B cell (primary cell): ENCODE data around the gene CCL13.

ENCODE experiments used
- CTCF ChIP-seq: fragments of 200-600 bp; IDR thresholded peaks from one replicate; pipeline ENCODE4 v1.8.0; 2022; ENCODE audit warnings: antibody characterized with exemption, mild to moderate bottlenecking
- EZH2 ChIP-seq: IDR thresholded peaks from 2 replicates; pipeline ENCODE4 v1.6.1; 2012; ENCODE audit warnings: borderline replicate concordance, low read depth, mild to moderate bottlenecking, moderate library complexity, low read length; ENCODE audit not compliant: insufficient read depth, poor library complexity, severe bottlenecking

GRCh38 chr17:34339138-34339770 is 17.0 kb upstream of the CCL13 start:
- TF ChIP-seq CTCF (no peak), EZH2 (no peak)
